ENCODE results near the gene GMDS. TPM values are rescaled to one million over a fixed set of nuclear protein-coding genes. Genes with fewer than 3 reads are reported as not detected.

GMDS gene
- total RNA-seq, 1 donor from 2014 or later: 30.2 TPM

DNA sequence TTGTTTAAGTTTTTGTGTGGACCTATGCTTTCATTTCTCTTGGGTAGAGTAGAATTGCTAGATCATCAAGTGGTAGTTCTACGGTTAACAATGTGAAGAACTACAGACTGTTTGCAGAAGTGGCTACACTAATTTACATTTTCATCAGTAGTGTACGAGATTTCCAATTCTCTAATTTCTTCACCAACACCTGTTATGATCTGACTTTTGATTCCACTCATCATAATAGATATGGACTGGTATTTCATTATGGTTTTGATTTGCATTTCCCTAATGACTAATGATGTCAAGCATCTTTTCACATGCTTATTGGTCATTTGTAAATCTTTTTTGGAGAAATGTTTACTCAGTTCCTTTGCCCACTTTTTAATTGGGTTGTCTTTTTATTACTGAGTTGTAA is 244.4 kb downstream of the GMDS start:
- Histone ChIP-seq H3K9me3 (no peaks in the 10 kb centered on the region), H3K36me3 (no peaks in the 10 kb centered on the region), H3K4me3 (no peak overlapping the region), H3K4me1 (no peaks in the 10 kb centered on the region), H3K27ac (no peak overlapping the region), H3K27me3 (no peaks in the 10 kb centered on the region)
- intact Hi-C loops (cut with DNase I): no loop called here
- no peak for DNase-seq (ENCODE audit: extremely low spot score in 2 of 2)
- TF ChIP-seq POLR2AphosphoS5 (IDR thresholded peaks at IDR 0.05; ENCODE audit: insufficient read depth in 1 of 2, low read depth in 1 of 2): no peak
- TF ChIP-seq POLR2A (IDR thresholded peaks at IDR 0.05): no peak
- no peak for TF ChIP-seq CTCF (IDR thresholded peaks at IDR 0.05)

GRCh38 chr6:1997702-1998101 is 247.7 kb downstream of the GMDS start:
- H3K36me3 ChIP-seq: no peaks in the 10 kb centered on the region
- no peak overlapping the region for H3K27ac ChIP-seq
- H3K4me3 ChIP-seq: no peak overlapping the region
- H3K9me3 ChIP-seq: no peaks in the 10 kb centered on the region
- no peaks in the 10 kb centered on the region for H3K27me3 ChIP-seq
- TF ChIP-seq CTCF (IDR thresholded peaks at IDR 0.05) (no peak), POLR2AphosphoS5 (IDR thresholded peaks at IDR 0.05; ENCODE audit: insufficient read depth in 1 of 2, low read depth in 1 of 2) (no peak)
- intact Hi-C loops (cut with DNase I): no loop called here
- DNase-seq (ENCODE audit: extremely low spot score in 2 of 2): no peak
- H3K4me1 ChIP-seq: no peaks in the 10 kb centered on the region

DNA sequence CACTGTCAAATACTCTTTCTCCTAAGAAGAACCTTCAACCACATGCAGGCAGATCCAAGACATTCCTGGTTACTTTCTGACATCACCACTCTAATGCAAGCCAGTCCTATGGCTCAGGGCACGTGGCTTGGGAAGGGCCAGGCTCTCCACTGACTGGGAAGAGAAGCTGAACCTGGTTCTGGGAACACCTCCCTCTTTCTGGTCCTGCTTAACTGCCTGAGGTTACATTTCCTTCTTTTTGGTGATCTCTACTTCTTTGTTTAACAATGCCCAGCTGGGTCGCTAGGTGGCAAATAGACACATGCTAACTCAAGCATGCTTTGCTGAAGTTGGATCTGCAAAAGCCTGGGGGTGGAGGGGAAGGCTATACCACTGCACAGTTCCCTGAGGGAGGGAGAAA is 249.8 kb downstream of the GMDS start:
- Histone ChIP-seq H3K36me3 (no peaks in the 10 kb centered on the region), H3K4me3 (no peak overlapping the region), H3K9me3 (no peaks in the 10 kb centered on the region), H3K27me3 (no peaks in the 10 kb centered on the region), H3K27ac (no peak overlapping the region), H3K4me1 (no peaks in the 10 kb centered on the region)
- no peak for TF ChIP-seq CTCF (IDR thresholded peaks at IDR 0.05)
- TF ChIP-seq POLR2A (IDR thresholded peaks at IDR 0.05): no peak
- no peak for TF ChIP-seq POLR2AphosphoS5 (IDR thresholded peaks at IDR 0.05; ENCODE audit: insufficient read depth in 1 of 2, low read depth in 1 of 2)
- intact Hi-C loops (cut with DNase I): no loop called here
- DNase-seq (ENCODE audit: extremely low spot score in 2 of 2): no peak

DNA sequence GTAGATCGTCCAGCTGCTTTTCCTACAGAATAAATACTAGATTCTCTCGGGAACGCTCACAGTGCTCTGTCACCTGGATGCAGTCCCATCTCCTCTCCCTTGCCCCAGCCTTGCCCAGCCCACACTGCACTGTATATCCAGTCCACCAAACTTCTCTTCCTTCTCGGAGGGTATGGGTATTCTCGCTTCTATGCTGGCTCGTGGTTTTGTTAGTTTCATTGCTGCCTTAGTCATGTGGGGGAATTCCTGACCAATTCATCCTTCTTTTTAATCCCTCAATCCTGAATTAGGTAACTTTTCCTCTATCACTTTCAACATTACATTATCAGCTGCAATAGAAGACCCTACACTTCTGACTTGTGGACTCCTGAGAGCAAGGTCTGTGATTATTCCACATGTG is 252.4 kb downstream of the GMDS start:
- no peak for TF ChIP-seq POLR2A (IDR thresholded peaks at IDR 0.05)
- no peak for TF ChIP-seq CTCF (IDR thresholded peaks at IDR 0.05)
- no peak for TF ChIP-seq POLR2AphosphoS5 (IDR thresholded peaks at IDR 0.05; ENCODE audit: insufficient read depth in 1 of 2, low read depth in 1 of 2)

DNA sequence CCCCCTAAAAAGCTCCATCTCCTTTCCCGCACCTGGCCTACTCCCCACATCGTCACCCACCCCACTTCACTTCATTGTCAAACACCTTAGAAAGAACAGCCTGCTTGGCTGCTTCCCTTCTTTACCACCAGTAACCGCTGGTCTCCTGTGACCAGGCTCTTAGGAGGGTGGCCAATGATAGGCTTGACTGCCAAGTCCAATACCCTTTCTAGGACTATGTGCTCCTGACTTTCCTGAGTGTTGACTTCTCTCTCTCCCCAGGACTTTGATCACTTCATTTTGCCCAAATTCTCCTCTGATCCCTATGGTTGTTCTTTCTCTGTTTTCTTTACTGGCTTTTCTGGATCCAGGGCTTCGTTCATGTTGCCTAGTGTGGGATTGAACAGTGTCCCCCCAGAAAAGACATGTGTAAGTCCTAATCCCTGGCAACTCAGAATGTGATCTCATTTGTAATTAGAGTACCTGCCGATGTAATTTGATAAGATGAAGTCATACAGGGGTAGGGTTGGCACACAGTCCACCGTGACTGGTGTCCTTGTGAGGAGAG is 254.0 kb downstream of the GMDS start:
- intact Hi-C loops (cut with DNase I): no loop called here
- Histone ChIP-seq H3K27ac (no peak overlapping the region), H3K36me3 (no peaks in the 10 kb centered on the region), H3K9me3 (no peaks in the 10 kb centered on the region), H3K4me3 (no peak overlapping the region), H3K27me3 (no peaks in the 10 kb centered on the region), H3K4me1 (no peaks in the 10 kb centered on the region)
- no peak for DNase-seq (ENCODE audit: extremely low spot score in 2 of 2)
- TF ChIP-seq CTCF (IDR thresholded peaks at IDR 0.05): no peak
- no peak for TF ChIP-seq POLR2AphosphoS5 (IDR thresholded peaks at IDR 0.05; ENCODE audit: insufficient read depth in 1 of 2, low read depth in 1 of 2)
- TF ChIP-seq POLR2A (IDR thresholded peaks at IDR 0.05): no peak

More for the DNA sequence above, 252.4 kb downstream of the GMDS start:
- no peak overlapping the region for H3K4me3 ChIP-seq
- H3K27ac ChIP-seq: no peak overlapping the region
- H3K36me3 ChIP-seq: no peaks in the 10 kb centered on the region
- no peaks in the 10 kb centered on the region for H3K27me3 ChIP-seq
- intact Hi-C loops (cut with DNase I): no loop called here
- no peaks in the 10 kb centered on the region for H3K9me3 ChIP-seq
- no peak for DNase-seq (ENCODE audit: extremely low spot score in 2 of 2)
- no peaks in the 10 kb centered on the region for H3K4me1 ChIP-seq

All from vagina (tissue), 2 donors.